B cell (primary cell): ENCODE measurements around the gene DDX59.

Experiments used
- EZH2 ChIP-seq: IDR thresholded peaks from 2 replicates; pipeline ENCODE4 v1.6.1; 2012; ENCODE audit warnings: borderline replicate concordance, low read depth, mild to moderate bottlenecking, moderate library complexity, low read length; ENCODE audit not compliant: insufficient read depth, poor library complexity, severe bottlenecking
- TF ChIP-seq, protein P1 (sequence below): fragments of 200-600 bp; IDR thresholded peaks from one replicate; pipeline ENCODE4 v1.8.0; 2022; ENCODE audit warnings: antibody characterized with exemption, mild to moderate bottlenecking

DNA sequence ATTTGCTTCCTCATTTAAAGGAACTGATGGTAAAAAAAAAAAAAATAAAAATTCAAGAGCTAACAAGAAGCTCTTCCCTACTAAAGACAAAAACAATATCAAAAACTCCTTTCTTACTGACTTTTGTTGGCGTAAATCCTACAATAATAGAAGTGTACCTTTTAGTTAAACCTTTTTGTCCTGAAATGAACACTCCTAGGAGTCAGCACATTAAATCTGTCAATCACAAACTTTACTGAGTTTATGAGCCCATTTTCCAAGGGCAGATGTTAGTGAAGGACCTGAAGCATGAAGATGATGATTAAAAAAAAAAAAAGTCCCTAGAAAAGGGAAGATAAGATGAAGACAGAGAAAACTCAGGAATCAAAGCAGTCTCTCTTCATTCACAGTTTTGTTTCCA lies 22.6 kb upstream of the DDX59 start:
- TF ChIP-seq, protein P1, sequence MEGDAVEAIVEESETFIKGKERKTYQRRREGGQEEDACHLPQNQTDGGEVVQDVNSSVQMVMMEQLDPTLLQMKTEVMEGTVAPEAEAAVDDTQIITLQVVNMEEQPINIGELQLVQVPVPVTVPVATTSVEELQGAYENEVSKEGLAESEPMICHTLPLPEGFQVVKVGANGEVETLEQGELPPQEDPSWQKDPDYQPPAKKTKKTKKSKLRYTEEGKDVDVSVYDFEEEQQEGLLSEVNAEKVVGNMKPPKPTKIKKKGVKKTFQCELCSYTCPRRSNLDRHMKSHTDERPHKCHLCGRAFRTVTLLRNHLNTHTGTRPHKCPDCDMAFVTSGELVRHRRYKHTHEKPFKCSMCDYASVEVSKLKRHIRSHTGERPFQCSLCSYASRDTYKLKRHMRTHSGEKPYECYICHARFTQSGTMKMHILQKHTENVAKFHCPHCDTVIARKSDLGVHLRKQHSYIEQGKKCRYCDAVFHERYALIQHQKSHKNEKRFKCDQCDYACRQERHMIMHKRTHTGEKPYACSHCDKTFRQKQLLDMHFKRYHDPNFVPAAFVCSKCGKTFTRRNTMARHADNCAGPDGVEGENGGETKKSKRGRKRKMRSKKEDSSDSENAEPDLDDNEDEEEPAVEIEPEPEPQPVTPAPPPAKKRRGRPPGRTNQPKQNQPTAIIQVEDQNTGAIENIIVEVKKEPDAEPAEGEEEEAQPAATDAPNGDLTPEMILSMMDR = no peak
- no peak for TF ChIP-seq EZH2
